ENCODE results near the gene FOXM1.

DNA sequence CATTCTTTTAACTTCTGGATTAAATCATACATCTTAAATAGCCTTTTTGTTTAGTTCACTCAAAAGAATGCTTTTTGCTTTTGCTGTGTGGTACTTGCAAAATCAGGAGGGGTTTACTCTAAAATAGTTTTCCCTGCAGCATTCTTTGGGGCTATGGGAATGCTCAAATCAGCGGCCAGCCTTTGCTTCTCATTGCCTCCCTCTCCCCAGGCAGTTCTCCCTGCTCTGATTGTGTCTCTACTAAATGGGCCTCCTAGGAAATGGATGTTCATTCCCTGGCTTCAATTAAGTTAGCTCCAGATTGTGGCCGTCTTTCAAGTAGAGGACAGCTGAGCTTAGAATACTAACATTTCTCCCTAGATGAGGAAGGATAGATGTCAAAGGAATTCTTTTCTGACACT is 18.1 kb upstream of the FOXM1 start:
- no peak for TF ChIP-seq POLR2AphosphoS5 (IDR thresholded peaks at IDR 0.05; ENCODE audit: borderline replicate concordance, low read depth, low read length)
- no peak for TF ChIP-seq EZH2 (IDR thresholded peaks at IDR 0.05)

Data from SK-N-MC (cell line).